ENCODE data around the gene CMPK1. TPM values are rescaled to one million over a fixed set of nuclear protein-coding genes. Genes with fewer than 3 reads are reported as not detected.

Gene CMPK1
- total and polyA plus RNA-seq, 10 of the 15 experiments (the other 5 are each of a cell fraction or from before 2014, with no cell fraction given) = 43.7 to 159 (median 85.6) TPM

- H3K4me3 ChIP-seq = no peak overlapping the region
- no peaks in the 10 kb centered on the region for H3K4me1 ChIP-seq (ENCODE audit: control insufficient read depth, insufficient read depth, low read length)
- DNase-seq (ENCODE audit: low read depth, low spot score) (no peak), ATAC-seq (no peak), FAIRE-seq (no peak)
- BruUV-seq (replicated peaks) = no TSS peak
- ChIA-PET POLR2A (no interaction called here), CTCF (interaction anchor here (0.7 to 1.2 kb wide), 3 partner anchors 14 to 29 kb away, joined by 3 to 5 read pairs (median 3); no protein-coding TSS in a partner anchor), RAD21 (ENCODE audit: unreplicated experiment) (no interaction called here), SMC1A (ENCODE audit: uncharacterized antibody, unreplicated experiment) (interaction anchor here (0.8 kb wide), 1 partner anchor 14 kb away, joined by 3 read pairs; no protein-coding TSS in a partner anchor)
- H3K9me3 ChIP-seq (replicated peaks; ENCODE audit: control insufficient read depth, insufficient read depth, low read length) = no peaks in the 10 kb centered on the region
- H3K79me2 ChIP-seq (ENCODE audit: control insufficient read depth, insufficient read depth, low read length) = no peaks in the 10 kb centered on the region
- H3K27me3 ChIP-seq (replicated peaks in 1 of 2; ENCODE audit: control insufficient read depth in 2 of 2, insufficient read depth in 2 of 2, low read length in 1 of 2) = peaks cover 5 to 8% of the 10 kb centered on the region in 2 experiments; a peak in 3 of 4 replicates
- no peak for TF ChIP-seq CBX3 (IDR thresholded peaks at IDR 0.05; ENCODE audit: borderline replicate concordance, low read depth)
- no peak for TF ChIP-seq TCF3 (IDR thresholded peaks at IDR 0.05; ENCODE audit: borderline replicate concordance, insufficient read depth, low read depth, low read length)
- TF ChIP-seq POLR2AphosphoS5 (IDR thresholded peaks at IDR 0.05; ENCODE audit: low read length) = no peak
- TF ChIP-seq IRF4 (IDR thresholded peaks at IDR 0.05; ENCODE audit: low read depth, low read length) = no peak
- no peak overlapping the region for H3K4me2 ChIP-seq (ENCODE audit: control insufficient read depth, insufficient read depth)
- no peak overlapping the region for H3K27ac ChIP-seq (ENCODE audit: control insufficient read depth, insufficient read depth)
- no peaks in the 10 kb centered on the region for H3K36me3 ChIP-seq (ENCODE audit: control insufficient read depth in 2 of 2, insufficient read depth in 2 of 2, low read length in 1 of 2)
- in situ Hi-C loops (cut with MboI) = no loop called here
- 0% methylated on average over 2 of the region's 2 CpGs for WGBS (ENCODE audit: insufficient coverage, insufficient replicate concordance, low lambda C conversion rate, missing lambda C conversion rate)
- no peaks in the 10 kb centered on the region for H4K20me1 ChIP-seq (ENCODE audit: control insufficient read depth, insufficient read depth)
- intact Hi-C loops (cut with micrococcal nuclease; ENCODE audit: unreplicated experiment) = no loop called here
- no peak overlapping the region for H3K9ac ChIP-seq (ENCODE audit: control insufficient read depth, insufficient read depth, low read length)
- H2AFZ ChIP-seq (ENCODE audit: control insufficient read depth, low read depth, low read length) = no peak overlapping the region
These were observed 84.5 kb downstream of the CMPK1 start for GRCh38 chr1:47418122-47418521.

- ATAC-seq (no peak), DNase-seq (ENCODE audit: low read depth, low spot score) (no peak), FAIRE-seq (no peak)
- Histone ChIP-seq H3K79me2 (ENCODE audit: control insufficient read depth, insufficient read depth, low read length) (no peaks in the 10 kb centered on the region), H4K20me1 (ENCODE audit: control insufficient read depth, insufficient read depth) (no peaks in the 10 kb centered on the region), H3K27me3 (replicated peaks in 1 of 2; ENCODE audit: control insufficient read depth in 2 of 2, insufficient read depth in 2 of 2, low read length in 1 of 2) (peaks cover 5 to 8% of the 10 kb centered on the region in 2 experiments; a peak in 3 of 4 replicates), H3K27ac (ENCODE audit: control insufficient read depth, insufficient read depth) (no peak overlapping the region), H2AFZ (ENCODE audit: control insufficient read depth, low read depth, low read length) (no peak overlapping the region), H3K4me3 (no peak overlapping the region), H3K36me3 (ENCODE audit: control insufficient read depth in 2 of 2, insufficient read depth in 2 of 2, low read length in 1 of 2) (no peaks in the 10 kb centered on the region), H3K4me2 (ENCODE audit: control insufficient read depth, insufficient read depth) (no peak overlapping the region), H3K9me3 (replicated peaks; ENCODE audit: control insufficient read depth, insufficient read depth, low read length) (no peaks in the 10 kb centered on the region), H3K9ac (ENCODE audit: control insufficient read depth, insufficient read depth, low read length) (no peak overlapping the region), H3K4me1 (ENCODE audit: control insufficient read depth, insufficient read depth, low read length) (no peaks in the 10 kb centered on the region)
- intact Hi-C loops (cut with micrococcal nuclease; ENCODE audit: unreplicated experiment) (no loop called here), in situ Hi-C loops (cut with MboI) (no loop called here)
- ChIA-PET POLR2A (no interaction called here), CTCF (interaction anchor here (0.7 to 2.4 kb wide), 3 partner anchors 13 to 308 kb away, joined by 5 to 11 read pairs (median 6); no protein-coding TSS in a partner anchor), RAD21 (ENCODE audit: unreplicated experiment) (no interaction called here), SMC1A (ENCODE audit: uncharacterized antibody, unreplicated experiment) (interaction anchor here (0.8 kb wide), 1 partner anchor 14 kb away, joined by 3 read pairs; no protein-coding TSS in a partner anchor)
- TF ChIP-seq, protein P1, sequence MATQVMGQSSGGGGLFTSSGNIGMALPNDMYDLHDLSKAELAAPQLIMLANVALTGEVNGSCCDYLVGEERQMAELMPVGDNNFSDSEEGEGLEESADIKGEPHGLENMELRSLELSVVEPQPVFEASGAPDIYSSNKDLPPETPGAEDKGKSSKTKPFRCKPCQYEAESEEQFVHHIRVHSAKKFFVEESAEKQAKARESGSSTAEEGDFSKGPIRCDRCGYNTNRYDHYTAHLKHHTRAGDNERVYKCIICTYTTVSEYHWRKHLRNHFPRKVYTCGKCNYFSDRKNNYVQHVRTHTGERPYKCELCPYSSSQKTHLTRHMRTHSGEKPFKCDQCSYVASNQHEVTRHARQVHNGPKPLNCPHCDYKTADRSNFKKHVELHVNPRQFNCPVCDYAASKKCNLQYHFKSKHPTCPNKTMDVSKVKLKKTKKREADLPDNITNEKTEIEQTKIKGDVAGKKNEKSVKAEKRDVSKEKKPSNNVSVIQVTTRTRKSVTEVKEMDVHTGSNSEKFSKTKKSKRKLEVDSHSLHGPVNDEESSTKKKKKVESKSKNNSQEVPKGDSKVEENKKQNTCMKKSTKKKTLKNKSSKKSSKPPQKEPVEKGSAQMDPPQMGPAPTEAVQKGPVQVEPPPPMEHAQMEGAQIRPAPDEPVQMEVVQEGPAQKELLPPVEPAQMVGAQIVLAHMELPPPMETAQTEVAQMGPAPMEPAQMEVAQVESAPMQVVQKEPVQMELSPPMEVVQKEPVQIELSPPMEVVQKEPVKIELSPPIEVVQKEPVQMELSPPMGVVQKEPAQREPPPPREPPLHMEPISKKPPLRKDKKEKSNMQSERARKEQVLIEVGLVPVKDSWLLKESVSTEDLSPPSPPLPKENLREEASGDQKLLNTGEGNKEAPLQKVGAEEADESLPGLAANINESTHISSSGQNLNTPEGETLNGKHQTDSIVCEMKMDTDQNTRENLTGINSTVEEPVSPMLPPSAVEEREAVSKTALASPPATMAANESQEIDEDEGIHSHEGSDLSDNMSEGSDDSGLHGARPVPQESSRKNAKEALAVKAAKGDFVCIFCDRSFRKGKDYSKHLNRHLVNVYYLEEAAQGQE (IDR thresholded peaks at IDR 0.05; ENCODE audit: low read depth, low read length) = peak; percentile 22; the same call in 1 of the 2 replicates
- no peak for TF ChIP-seq ESRRA (IDR thresholded peaks at IDR 0.05; ENCODE audit: low read length)
- 62% methylated on average over 6 of the region's 6 CpGs for WGBS (ENCODE audit: insufficient coverage, insufficient replicate concordance, low lambda C conversion rate, missing lambda C conversion rate)
- BruUV-seq (replicated peaks) = no TSS peak
These were observed 85.2 kb downstream of the CMPK1 start for GRCh38 chr1:47418681-47419325.
